Heart left ventricle (tissue), 13 donors: Measurements from ENCODE around the gene CUEDC2.

Experiments used
- CTCF ChIP-seq, 12 donors: fragments of 200-600 bp; sonication (generic) in 4 of 12; IDR thresholded peaks; one replicate each; pipeline versions ENCODE4 v1.5.0 to v1.8.0; 2018 to 2022; ENCODE audit warnings: antibody characterized with exemption in 12 of 12, mild to moderate bottlenecking in 5 of 12
- POLR2A ChIP-seq, 2 donors: fragments of 450-650 bp; IDR thresholded peaks; one replicate each; pipeline ENCODE4 v1.6.1; 2017; ENCODE audit warnings: antibody characterized with exemption in 2 of 2, mild to moderate bottlenecking in 2 of 2, moderate library complexity in 2 of 2
- donor health status: ischemic (EF 13 %, LVEDD 7.1; RV severe dilation, severe dysfunction).
- donor health status: DM: no; HTN: yes; CAD: no.
- donor health status: DM: no; HTN: no; CAD: no.
- donor health status: ischemic (EF 25% LVEDD 6.9; RV normal size, moderate dysfunction).
- donor health status: ischemic (EF 25% LVEDD 5.7; RV mildly dilated, moderate dysfunction).
- donor health status: ischemic (EF 35%, LVEDD 5.7; RV mildly dilated, moderate dysfunction).
- donor health status: nonischemic (EF 11% LVEDD 7.7; RV severe dilation, severe dysfunction).
- donor health status: DM: yes; HTN: yes; CAD: no.
- donor health status: PGD.
- donor health status: ischemic (EF 29% LVEDD 5.4; RV normal size, mild dysfunction).
- donor health status: nonischemic (EF 23%, LVEDD 6.1; RV moderate dilation, normal function).

DNA sequence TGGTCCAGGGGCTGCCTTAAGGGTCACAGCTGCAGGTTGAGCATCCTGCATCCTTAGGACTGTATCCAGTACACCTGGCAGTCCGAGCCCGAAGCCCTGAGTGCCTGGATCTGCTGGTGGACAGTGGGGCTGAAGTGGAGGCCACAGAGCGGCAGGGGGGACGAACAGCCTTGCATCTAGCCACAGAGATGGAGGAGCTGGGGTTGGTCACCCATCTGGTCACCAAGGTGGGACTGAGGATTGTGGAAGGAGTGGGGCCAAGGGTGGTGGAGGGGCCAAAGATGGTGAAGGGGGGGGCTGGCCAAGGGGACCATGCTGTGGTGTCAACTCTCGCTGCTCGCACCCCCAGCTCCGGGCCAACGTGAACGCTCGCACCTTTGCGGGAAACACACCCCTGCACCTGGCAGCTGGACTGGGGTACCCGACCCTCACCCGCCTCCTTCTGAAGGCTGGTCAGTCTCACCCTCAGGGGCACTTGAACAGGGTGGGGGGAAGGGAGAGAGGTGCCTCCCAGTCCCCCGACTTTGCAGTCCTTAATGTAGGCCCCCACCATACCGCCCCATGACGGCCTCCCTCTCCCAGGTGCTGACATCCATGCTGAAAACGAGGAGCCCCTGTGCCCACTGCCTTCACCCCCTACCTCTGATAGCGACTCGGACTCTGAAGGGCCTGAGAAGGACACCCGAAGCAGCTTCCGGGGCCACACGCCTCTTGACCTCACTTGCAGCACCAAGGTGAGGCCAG, 31.6 kb downstream of the CUEDC2 start:
- TF ChIP-seq CTCF (IDR thresholded peaks at IDR 0.05), result no peak
- TF ChIP-seq POLR2A (IDR thresholded peaks at IDR 0.05), result no peak
